NCI-H2227 treated with DMSO at 0.1 percent for 48 hours (cell line): ENCODE measurements around the gene PPARA.
"Not testable (repeated sequence)": the region's sequence is repeated elsewhere in the genome, so short reads cannot be mapped to it uniquely, and the experiment has no call there.

ENCODE experiments used
- DNase-seq: peaks from one replicate; lab custom pipeline; 2025; lab: John Stamatoyannopoulos, UW

PPARA gene

DNA sequence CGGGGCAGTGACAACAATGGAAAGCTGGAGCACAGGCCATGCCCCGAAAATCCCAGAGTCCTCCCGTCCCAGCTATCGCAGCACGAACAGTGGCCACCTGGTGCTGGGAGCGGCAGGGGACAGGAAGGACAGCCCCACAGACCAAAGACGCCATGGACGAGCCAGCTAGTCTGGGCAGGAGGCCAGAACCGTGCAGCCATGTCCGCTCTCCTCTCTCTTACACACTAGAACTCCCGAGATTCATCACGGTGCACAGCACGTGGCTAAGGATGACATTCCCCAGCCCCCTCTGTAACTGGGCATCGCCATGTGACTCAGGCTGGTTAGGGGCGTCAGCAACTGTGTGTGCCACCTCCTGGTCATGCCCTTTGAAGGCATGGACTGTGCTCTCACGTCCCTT, 95.2 kb downstream of the PPARA start:
- DNase-seq: no peak

DNA sequence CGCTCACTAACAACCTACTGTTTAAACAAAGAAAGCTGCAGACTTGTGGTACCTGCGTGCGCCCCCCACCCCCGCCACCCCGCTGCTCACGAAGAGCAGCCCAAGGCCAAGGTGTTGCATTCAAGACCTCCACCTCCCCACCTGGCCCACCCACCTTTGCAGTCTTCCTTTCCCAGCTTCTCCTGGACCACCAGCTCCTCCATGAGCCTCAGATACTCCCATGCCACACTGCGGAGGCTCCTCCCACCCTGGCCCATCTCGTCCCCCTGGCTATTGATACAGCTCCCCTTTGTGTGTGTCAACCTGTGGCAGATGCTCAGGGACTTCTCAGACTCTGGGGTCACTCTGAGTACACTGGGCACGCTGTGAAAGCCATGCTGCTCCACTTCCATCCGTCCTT, 95.9 kb downstream of the PPARA start:
- no peak for DNase-seq

DNA sequence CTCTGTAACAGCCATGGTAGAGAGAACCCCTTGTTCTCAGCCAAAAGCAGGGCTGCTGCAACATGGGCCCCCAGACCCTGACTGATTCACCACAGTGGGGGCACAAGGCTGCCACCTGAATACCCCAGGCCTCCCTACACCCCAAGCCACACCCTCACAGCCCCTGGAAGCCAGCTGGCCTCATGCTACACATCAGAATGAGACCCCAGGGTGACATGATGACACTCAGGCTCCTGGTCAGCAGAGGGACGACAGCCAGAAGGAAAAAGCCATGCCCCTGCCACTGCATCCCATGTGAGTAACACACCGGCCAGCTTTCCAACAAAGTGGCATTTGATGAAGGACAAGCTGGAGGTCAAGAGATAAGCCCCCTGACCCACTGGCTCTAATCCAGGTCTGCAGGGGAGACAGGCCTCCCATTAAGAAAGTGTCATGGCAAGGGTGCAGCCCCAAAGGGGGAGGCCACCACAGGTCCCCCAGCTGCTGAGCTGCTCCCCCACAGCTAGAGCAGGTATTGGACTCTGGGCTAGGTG, 97.2 kb downstream of the PPARA start:
- DNase-seq: no peak

DNA sequence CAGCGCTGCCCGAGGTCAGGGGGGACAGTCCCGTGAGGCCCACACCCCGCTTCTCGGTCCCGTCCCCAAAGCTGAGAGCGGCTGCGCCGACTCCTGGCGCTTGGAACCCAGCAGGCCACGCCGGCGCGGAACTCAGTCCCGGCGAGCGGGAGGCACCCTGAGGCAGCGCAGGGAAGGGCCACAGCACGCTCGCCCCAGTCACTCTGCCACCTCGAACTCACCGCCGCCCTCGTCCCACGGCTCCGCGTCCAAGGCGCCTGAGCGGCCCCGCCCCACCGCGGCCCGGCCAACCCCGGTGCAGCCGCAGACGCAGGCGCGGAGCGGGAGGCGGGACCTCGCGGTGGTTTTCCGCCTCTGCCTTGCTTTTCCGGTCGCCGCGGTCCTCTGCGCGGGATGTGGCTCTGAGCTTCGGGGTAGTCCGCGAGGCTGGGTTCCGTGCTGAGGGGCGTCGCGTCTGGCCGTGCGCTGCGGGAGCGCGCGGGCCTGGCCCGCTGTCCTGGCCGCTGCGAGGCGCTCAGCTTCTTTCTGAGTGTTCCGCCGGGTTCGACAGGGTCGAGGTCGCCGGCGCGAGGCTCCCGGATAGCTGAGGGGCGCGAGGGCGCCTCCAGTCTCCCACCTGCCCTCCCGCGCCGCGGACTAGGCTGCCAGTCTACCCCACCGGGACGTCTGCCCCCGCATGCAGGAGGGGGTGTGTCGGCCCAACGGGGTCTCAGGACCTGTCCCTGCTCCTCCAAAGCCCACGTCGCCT, 99.9 kb downstream of the PPARA start, which contains the start of gene CDPF1:
TSS of gene CDPF1 (minus strand) at position 259 of the 748 bp plus-strand sequence. CDS start 2,009 bp downstream, outside the sequence.
- peak; percentile 23 for DNase-seq

DNA sequence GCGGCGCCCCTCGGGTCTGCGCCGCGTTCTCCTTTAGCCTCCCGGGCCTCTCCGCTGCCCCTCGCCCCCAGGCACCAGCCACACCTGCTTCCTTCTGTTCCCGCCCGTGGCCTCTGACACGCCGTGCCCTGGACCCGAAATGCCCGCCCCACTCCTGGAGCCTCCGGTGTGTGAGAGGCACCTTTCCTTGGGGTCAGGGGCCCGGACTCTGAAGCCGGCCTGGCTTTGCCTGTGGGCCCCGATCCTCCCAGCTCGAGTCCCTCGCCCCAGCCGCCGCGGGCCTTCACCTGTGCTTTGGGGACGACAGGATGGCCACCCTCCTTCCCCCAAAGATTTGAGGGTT, 100.4 kb downstream of the PPARA start:
- DNase-seq: no peak

DNA sequence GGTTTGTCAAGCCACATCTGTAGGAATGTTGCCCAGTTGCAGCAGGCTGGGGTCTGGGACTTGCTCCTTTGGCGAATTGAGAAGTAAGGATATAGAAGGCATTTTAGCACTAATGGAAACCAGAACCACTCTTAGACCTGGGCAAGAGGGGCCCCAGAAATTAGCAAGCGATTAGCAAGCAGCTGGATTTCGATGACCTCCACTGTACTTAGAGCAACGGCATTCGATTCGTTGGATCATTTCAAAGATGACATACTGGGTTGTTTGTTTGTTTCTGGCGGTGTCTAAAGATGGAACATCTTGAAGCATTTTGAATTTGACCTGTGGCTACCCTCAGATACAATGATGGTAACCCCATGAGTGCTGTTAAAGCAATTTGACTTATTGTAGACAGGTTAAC, 100.9 kb downstream of the PPARA start:
- DNase-seq: no peak

DNA sequence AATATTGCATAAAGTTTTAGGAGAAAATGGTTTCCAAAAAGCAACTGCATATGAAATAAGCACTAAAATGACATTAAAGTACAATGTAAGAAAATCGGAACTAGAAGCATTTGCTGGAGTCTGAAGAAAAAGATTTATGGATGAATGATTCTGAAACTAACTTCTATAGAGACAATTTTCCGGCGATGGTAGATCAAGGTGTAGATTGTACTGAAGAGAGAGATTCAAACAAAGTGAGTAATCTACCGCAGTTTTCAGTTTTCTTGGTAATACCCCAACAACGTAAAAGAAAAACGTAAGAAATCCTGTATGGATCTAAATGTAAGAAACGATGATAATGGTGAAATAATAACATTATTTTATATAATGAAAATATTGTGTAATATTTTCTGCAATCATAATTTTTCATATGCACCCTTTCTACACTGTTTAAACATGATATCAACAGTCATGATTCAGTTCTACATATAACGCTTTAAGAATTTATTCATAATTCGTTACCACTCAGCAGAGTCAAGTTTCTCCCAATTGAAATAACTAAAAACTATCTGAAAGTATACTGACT, 101.6 kb downstream of the PPARA start:
- no peak for DNase-seq

DNA sequence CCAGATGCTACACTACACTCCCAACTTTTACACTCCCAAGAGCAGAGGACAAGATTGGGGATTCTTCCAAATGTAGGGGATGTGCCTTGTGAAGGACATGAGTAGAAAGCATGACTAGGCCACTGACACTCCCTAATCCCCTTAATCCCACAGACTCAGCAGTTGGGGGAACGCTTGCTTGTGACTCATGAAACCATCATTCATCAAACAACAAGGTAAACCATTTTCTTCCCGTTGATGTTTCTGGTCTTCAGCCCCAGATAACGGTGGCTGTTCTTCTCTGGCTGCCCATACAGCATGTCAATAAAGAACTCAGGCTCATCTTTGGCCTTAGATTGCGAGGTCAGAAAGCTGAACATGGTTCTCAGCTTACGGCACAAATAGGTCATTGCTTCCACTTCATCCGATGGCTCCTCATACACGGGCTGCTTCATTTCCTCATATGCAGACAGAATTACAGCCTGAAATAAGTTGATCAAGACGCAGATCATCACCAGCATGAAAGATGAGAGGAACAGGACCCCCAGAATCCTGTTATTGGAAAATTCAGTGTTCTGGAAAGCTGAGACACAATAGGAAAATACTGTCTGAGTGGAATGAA, 106.1 kb downstream of the PPARA start:
- DNase-seq: no peak

DNA sequence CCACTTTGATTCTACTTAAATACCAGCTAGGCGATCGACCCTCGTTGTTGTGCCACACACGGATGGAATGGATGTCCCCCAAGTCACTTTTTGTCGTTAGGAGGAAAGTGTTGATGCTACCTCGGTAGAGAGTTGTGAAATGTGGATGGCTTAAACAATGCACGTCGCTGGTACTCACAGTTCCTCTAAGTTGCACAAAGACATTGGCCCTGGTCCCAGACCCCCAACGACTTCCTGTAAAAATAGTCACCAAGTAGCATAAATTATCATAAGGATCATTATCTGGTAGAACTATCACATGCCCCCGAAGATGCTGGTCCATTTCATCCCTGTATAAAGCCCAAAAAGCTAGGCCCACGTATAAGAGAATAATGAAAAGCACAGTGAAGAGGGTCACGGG, 109.0 kb downstream of the PPARA start:
- DNase-seq: no peak

DNA sequence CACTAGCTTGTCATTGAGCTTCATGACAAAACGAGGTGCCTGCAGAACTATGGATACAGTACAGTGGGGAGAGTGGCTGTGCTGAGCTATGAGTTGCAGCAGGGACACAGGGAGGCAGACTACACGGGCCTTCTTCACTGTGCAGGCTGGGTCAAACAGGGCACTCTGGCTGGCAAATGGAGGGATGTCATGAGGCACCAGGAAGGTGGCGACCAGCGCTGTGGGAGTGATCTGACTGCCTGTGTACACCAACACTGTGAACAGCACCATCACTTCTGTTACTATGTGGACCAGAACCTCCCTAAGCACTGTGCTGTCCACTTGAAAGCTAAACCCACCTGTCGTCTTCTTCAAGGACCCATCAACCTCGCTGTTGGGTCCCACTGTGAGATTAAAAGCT, 109.7 kb downstream of the PPARA start:
- no peak for DNase-seq

DNA sequence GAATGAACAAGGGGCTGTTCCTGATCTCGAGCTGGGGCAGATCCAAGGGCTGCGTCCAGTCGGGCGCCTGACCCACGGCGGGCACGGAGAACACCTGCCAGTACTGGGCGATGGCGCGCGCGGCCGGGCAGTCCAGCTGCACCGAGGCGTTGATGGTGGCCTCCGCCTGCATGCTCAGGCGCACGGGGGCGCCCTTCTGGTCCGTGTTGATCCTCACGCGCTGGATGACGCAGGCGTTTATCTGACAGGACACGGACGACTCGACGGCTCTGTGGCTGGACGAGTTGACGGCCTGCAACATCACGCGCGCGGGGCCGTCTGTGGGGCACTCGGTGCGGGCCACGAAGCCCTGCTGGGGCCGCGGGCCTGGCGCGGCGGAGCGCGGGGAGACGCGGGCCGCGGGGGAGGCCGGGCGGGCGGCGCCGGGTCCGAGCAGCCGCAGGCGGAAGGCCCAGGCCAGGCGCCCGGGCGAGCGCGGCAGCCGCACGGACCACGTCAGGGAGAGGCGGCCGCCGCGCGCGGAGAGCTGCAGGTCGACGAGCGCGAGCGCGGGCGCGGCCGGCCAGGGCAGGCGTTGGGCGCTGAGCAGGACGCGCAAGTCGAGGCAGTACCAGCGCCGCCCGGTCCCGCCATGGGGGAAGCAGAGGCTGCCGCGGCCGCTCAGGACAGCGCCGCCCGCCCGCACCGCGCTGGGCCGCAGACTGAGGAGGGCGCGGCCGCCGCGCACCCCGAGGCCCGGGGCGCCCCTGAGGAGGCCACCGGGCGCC, 112.3 kb downstream of the PPARA start:
- no peak for DNase-seq

DNA sequence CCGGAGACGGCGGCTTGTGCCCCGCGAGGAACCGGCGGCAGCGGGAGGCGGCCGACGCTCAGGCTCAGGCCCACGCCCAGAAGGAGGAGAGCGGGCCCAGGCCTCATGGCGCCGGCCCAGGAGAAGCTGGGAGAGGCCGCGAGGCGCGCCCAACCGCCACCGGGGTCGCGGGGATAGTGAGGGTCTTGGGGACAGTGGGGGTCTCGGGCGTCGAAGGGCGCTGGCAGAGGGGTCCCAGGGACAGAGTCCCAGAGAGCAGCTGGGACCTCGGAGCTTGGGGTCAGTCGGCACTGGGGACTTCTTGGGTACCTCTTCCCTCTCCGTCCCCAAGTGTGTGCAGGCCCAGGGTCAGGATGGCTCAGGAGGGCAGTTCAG, 112.9 kb downstream of the PPARA start, which contains the start of gene PKDREJ:
TSS of gene PKDREJ (minus strand) at position 128 of the 375 bp plus-strand sequence. CDS start at position 107, 21 bp downstream.
- no peak for DNase-seq

DNA sequence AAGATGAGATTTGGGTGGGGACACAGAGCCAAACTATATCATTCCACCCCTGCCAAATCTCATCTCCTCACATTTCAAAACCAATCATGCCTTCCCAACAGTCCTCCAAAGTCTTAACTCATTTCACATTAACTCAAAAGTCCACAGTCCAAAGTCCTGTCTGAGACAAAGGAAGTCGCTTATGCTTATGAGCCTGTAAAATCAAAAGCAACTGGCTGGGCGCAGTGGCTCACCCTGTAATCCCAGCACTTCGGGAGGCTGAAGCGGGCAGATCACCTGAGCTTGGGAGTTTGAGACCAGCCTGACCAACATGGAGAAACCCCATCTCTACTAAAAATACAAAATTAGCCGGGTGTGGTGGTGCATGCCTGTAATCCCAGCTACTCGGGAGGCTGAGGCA, 114.2 kb downstream of the PPARA start:
- DNase-seq: not testable (repeated sequence)

DNA sequence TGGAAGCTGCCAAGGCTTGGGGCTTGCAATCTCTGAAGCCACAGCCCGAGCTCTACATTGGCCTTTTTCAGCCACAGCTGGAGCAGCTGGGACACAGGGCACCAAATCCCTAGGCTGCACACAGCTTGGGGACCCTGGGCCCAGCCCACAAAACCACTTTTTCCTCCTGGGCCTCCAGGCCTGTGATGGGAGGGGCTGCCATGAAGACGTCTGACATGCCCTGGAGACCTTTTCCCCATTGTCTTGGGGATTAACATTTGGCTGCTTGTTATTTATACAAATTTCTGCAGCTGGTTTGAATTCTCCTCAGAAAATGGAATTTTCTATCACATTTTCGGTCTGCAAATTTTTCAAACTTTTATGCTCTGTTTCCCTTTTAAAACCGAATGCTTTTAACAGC, 115.3 kb downstream of the PPARA start:
- DNase-seq: not testable (repeated sequence)

DNA sequence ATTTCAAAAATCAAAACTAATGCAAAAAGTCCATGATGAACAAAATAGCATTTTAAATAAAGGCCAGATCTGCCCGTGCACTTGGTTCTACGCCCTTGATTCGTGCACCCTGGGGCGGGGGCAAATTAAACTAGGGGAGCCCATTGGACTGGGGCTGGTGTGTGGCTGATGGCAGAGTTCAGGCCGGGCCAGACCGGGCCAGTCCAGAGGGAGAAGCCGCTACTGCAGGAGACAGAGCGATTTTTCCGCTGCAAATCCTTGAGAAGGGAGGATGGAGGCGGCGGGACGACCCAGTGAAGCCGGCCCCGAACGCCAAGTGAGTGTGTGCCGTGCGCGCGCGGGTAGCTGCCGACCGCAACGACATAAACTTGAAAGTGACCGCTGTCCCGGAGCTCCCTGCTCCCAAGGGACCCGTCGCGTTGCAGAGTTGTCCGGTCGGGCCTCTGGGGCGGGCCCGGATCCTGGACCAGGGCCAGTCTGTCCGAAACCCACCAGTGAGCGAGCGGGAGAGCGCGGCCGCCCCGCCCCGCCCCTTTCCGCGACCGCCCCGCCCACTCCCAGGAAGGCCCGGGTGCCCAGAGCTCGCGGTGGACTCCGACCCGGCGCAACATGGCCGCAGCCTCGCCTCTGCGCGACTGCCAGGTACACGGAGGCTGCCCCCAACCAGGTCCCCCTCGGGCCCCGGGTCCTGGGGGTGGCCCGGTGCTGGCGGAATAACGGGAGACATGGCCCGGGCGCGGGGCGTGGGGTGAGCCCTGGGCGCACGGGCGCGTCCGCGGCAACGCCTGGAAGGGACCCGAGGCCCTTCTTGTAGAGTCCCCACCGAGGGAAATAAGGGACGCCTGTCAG, 117.3 kb downstream of the PPARA start, which contains the start of gene TTC38:
TSS of gene TTC38 (plus strand) at position 578 of the 849 bp plus-strand sequence. CDS start at position 610, 32 bp downstream.
- DNase-seq: peak; percentile 45

DNA sequence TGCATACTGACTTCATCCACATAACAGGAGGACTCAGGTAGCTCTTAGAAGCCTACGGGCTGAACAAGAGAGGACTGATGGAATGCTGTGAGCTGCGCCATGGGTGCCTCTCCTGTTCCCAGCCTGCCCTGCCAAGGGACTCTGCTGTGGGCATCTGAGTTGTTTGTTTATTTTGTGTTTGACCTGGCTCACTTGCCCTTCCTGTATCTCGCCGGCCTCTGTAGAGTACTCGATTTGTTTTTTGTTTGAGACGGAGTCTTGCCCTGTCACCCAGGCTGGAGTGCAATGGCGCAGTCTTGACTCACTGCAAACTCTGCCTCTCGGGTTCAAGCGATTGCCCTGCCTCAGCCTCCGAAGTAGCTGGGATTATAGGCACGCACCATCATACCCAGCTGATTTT, 119.2 kb downstream of the PPARA start:
- DNase-seq: no peak

DNA sequence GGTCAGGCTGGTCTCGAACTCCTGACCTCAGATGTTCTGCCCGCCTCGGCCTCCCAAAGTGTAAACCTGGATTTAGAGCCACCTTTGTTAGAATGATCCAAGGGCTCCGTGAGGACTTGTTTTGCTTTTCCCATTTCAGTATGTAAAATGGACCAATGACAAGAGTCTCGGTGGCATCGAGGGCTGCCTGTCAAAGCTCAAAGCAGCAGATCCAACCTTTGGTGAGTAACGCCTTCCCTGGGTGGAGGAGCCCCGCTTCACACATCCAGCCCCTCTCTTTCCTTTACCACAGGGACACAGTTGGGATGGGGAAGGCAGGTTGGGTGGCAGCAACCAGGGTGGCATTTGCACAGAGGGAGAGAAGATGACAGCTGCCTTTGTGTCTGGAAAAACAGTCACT, 121.9 kb downstream of the PPARA start:
- DNase-seq: no peak

DNA sequence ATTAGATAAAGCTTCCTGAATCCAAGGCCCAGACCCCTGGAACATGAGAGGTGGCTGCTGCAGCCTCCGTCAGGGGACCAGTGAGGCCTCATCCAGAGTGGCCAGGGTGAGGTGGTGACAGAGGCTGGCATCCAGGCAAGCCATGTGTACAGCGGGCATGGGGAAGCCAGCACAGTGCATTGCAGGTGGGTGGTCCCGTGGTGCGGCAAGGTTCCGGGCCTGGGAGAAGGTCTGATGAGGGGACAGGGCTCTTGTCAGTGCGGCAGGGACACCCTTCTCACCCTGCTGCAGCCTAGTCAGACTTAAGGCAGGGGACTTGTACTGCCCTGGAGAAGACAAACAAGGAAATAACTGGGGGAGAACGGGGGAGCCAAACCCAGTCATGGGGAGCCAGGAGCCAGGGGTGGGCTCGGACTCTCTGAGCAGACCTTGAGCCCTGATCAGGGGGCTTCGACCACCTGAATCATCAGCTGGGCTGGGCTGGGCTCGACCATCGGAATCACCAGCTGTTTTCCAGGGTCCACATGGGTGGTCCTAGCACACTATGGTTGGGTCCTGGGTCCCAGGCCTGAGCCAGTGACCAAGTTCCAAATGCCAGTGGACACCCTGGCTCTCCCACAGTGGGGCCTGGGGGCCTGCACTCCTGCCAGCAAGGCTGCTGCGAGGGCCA, 122.6 kb downstream of the PPARA start:
- DNase-seq: no peak

DNA sequence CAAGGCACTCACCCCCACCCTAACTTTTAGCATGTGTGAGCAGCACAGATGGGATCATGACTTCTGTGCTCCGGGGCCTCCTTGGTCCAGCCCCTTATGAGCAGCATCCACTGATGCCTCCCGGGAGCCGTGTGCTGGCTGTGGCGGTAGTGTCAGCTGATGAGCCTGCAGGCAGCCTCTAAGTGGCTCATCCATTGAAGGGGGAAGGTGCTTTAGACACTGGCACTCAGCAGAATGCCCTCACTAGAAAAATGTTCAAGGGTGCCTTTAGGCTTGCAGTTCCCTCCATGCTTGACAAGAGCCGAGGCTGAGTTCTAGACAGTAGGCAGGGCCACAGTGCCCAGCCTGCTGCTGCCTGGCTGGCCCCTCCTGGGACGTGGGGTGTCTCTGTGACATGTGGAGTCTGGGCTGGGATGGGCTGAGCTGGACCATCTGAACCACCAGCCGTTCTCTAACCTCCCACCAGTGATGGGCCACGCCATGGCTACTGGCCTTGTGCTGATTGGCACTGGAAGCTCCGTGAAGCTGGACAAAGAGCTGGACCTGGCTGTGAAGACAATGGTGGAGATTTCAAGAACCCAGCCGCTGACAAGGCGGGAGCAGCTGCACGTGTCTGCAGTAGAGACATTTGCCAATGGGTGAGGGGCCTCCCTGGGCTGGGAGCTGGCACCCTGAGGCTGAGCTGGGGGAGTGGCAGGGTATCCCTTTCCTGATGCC, 123.3 kb downstream of the PPARA start:
- no peak for DNase-seq

DNA sequence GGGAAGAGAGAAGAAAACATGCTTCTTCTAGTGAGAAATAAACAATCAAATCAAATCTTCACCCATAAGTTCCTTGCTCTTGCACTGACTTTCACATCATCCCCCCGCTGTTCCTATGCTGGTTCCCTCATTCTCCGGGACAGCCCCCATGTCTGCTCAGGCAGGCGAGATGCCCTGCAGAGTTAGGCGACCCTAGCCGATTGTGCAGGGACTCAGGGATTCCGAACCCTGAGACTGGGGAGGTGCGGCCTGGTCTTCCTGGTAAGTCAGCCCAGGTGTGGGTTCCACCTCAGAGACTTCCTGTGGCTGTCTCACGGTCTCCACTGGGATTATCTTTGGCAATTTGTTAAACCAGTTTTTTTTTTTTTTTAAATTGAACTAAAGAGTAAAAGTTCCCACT, 124.1 kb downstream of the PPARA start:
- DNase-seq: no peak
